HG02623 (cell line): ENCODE measurements around the gene HES7.

Experiments
- ATAC-seq: cut with Tn5 transposase; IDR thresholded peaks from one replicate; pipeline ENCODE4 v1.9.1; 2021; ENCODE audit warnings: moderate library complexity; ENCODE audit not compliant: unreplicated experiment

Gene HES7

GRCh38 chr17:8075081-8075480, 48.8 kb downstream of the HES7 start:
- no peak for ATAC-seq

GRCh38 chr17:8074554-8074953, 49.4 kb downstream of the HES7 start:
- no peak for ATAC-seq

GRCh38 chr17:8073627-8074484, 50.0 kb downstream of the HES7 start:
- ATAC-seq: no peak

GRCh38 chr17:8072729-8073461, 51.0 kb downstream of the HES7 start:
- no peak for ATAC-seq

- ATAC-seq: no peak
These were observed 51.6 kb downstream of the HES7 start for GRCh38 chr17:8072341-8072728.

GRCh38 chr17:8071496-8071895, 52.4 kb downstream of the HES7 start:
- no peak for ATAC-seq
